Testis (tissue), 3 donors: Measurements from ENCODE around the gene TLR4. TPM values are rescaled to one million over a fixed set of nuclear protein-coding genes. Genes with fewer than 3 reads are reported as not detected.
A peak's percentile ranks its signal among the peaks of the same experiment; 100 is the strongest.

Source experiments
- DNase-seq: peaks from one replicate; pipeline ENCODE4 v3.0.0-alpha.2; 2019
- H3K27ac ChIP-seq, 2 donors: fragments of 200-600 bp; sonication (generic); one replicate each; pipeline ENCODE4 v1.5.1; 2019
- H3K27me3 ChIP-seq: fragments of 200-600 bp; sonication (generic); one replicate; pipeline ENCODE4 v1.5.1; 2019
- H3K36me3 ChIP-seq: fragments of 200-600 bp; sonication (generic); one replicate; pipeline ENCODE4 v1.5.1; 2017; ENCODE audit warnings: low read depth; ENCODE audit errors: missing control alignments
- H3K4me1 ChIP-seq: fragments of 200-600 bp; sonication (generic); one replicate; pipeline ENCODE4 v1.5.1; 2019
- H3K4me3 ChIP-seq, 2 donors: fragments of 200-600 bp; sonication (generic); one replicate each; pipeline ENCODE4 v1.5.1; 2017 to 2019
- H3K9me3 ChIP-seq: fragments of 200-600 bp; sonication (generic); one replicate; pipeline ENCODE4 v1.5.1; 2017
- POLR2A ChIP-seq: fragments of 450-650 bp; IDR thresholded peaks from one replicate; pipeline ENCODE4 v1.6.1; 2017; ENCODE audit warnings: antibody characterized with exemption, mild to moderate bottlenecking, moderate library complexity
- WGBS, 2 donors: methylation state at CpG; one replicate each; pipeline ENCODE4 v1.1.5; 2018; 5-methylcytosine and 5-hydroxymethylcytosine counted together
- intact Hi-C: fragments of 100-400 bp; cut with DNase I; formaldehyde crosslinking; loops from one replicate; pipeline ENCODE4 v1.15.1; 2023; ENCODE audit warnings: low total_unique reads
- polyA plus RNA-seq: library from polyadenylated mRNA; stranded (reverse); fragments of 350-450 nt; fragmentation: Illumina TruSeq; extraction: RNeasy Lipid Tissue Mini Kit (QIAGEN cat#74804); gene quantifications from one replicate; pipeline ENCODE4 v1.2.3, GENCODE V29; 2014; ENCODE audit warnings: low read depth, low replicate concordance; ENCODE audit not compliant: insufficient read depth
- total RNA-seq, 2 donors: library from RNA; depleted of rRNA; stranded (reverse); fragments of >200 nt; gene quantifications; one replicate each; pipeline ENCODE4 v1.2.3, GENCODE V29; 2016
- TF ChIP-seq, protein P1 (sequence below), 3 experiments: fragments of 450-650 bp in 2 of 3; fragments of 200-600 bp in 1 of 3; sonication (generic) in 1 of 3; IDR thresholded peaks; one replicate each; pipeline ENCODE4 v1.5.1; 2016 to 2019; ENCODE audit warnings: antibody characterized with exemption in 3 of 3, mild to moderate bottlenecking in 2 of 3, moderate library complexity in 1 of 3

The TLR4 gene
- total and polyA plus RNA-seq, 3 donors from 2014 or later: 3.7 to 5.0 (median 3.9) TPM

DNA sequence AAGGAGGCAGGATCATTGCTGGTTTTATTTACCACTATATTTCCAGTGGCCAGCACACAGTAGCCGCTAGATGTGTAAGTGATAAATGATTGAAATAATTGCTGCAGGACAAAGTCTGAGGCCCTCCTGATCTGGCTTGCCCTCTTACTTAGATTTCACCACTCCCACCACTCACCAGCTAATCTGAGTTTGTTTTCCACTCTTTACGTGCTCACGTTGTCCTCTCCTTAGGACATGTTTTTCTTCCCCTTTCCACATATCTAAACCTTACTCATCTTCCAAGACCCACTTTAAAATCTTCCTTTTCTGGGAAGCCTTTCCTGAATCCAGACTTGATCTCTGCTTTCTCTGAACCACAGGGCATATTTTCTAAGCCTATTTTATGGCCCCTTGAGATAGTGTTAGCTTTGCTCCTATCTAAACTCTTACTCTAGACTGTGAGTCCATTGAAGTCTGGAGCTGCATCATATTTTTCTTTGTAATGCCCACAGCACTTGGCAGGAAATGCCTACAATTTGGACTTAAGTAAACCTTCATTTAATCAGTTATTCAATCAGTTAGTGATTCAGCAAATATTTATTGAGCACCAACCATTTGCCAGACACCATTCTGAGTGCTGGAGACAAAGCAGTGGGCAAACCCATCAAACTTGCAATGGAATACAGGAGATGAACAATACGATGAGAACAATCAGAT, 2.4 kb downstream of the TLR4 start:
- no peaks in the 10 kb centered on the region for H3K27me3 ChIP-seq
- TF ChIP-seq, protein P1, sequence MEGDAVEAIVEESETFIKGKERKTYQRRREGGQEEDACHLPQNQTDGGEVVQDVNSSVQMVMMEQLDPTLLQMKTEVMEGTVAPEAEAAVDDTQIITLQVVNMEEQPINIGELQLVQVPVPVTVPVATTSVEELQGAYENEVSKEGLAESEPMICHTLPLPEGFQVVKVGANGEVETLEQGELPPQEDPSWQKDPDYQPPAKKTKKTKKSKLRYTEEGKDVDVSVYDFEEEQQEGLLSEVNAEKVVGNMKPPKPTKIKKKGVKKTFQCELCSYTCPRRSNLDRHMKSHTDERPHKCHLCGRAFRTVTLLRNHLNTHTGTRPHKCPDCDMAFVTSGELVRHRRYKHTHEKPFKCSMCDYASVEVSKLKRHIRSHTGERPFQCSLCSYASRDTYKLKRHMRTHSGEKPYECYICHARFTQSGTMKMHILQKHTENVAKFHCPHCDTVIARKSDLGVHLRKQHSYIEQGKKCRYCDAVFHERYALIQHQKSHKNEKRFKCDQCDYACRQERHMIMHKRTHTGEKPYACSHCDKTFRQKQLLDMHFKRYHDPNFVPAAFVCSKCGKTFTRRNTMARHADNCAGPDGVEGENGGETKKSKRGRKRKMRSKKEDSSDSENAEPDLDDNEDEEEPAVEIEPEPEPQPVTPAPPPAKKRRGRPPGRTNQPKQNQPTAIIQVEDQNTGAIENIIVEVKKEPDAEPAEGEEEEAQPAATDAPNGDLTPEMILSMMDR (IDR thresholded peaks at IDR 0.05): no peak
- no peak for TF ChIP-seq POLR2A
- H3K9me3 ChIP-seq: no peaks in the 10 kb centered on the region
- no peaks in the 10 kb centered on the region for H3K36me3 ChIP-seq
- H3K4me1 ChIP-seq: no peaks in the 10 kb centered on the region
- intact Hi-C loops: no loop called here
- 55 to 67% methylated on average over 4 of the region's 4 CpGs for WGBS, 2 donors
- H3K4me3 ChIP-seq: peak overlapping the region in 1 of 2 donors; percentile 8
- no peak overlapping the region for H3K27ac ChIP-seq
- DNase-seq: no peak

DNA sequence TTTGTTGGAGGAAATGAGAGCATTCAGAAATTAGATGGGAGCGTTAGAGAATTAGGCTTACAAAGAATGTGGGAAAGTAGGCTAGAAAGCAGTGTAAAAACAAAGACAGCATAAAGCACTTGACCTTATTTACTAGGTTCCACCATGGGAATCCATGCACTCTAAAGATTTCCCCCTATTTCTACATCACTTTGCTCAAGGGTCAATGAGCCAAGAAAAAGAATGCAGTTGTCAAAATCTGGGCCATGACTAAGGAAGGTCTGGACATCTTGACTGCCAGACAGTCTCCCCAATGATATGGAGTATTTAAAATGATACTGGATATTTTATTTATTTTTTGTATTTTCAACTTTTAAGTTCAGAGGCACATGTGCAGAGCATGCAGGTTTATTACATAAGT, 3.4 kb downstream of the TLR4 start:
- no peak for TF ChIP-seq POLR2A
- TF ChIP-seq, protein P1 (IDR thresholded peaks at IDR 0.05): no peak
- WGBS, 2 donors: 76 to 81% methylated on average over 1 of the region's 1 CpG
- no peaks in the 10 kb centered on the region for H3K9me3 ChIP-seq
- no peak for DNase-seq
- no peak overlapping the region for H3K27ac ChIP-seq
- no peaks in the 10 kb centered on the region for H3K27me3 ChIP-seq
- no peaks in the 10 kb centered on the region for H3K36me3 ChIP-seq
- intact Hi-C loops: no loop called here
- no peaks in the 10 kb centered on the region for H3K4me1 ChIP-seq
- no peak overlapping the region for H3K4me3 ChIP-seq

DNA sequence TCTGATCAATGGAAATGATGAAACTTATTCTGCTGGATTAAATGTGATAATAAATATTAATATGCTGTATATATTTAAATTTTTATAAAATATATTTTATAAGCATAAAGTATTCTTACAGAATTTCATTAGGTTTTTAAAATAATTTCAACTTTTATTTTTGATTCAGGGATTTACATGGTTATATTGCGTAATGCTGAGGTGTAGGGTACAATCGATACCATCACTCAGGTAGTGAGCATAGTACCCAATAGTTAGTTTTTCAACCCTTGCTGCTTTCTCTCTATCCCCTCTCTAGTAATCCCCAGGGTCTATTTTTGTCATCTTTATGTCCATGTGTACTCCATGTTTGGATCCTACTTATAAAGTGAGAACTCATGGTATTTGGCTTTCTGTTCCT, 5.7 kb downstream of the TLR4 start:
- H3K27me3 ChIP-seq: no peaks in the 10 kb centered on the region
- WGBS, 2 donors: 97 to 100% methylated on average over 2 of the region's 2 CpGs
- H3K27ac ChIP-seq: no peak overlapping the region
- no peaks in the 10 kb centered on the region for H3K36me3 ChIP-seq
- TF ChIP-seq, protein P1 (IDR thresholded peaks at IDR 0.05): no peak
- no peak for TF ChIP-seq POLR2A
- DNase-seq: no peak
- intact Hi-C loops: no loop called here
- no peaks in the 10 kb centered on the region for H3K4me1 ChIP-seq
- no peak overlapping the region for H3K4me3 ChIP-seq
- no peaks in the 10 kb centered on the region for H3K9me3 ChIP-seq

DNA sequence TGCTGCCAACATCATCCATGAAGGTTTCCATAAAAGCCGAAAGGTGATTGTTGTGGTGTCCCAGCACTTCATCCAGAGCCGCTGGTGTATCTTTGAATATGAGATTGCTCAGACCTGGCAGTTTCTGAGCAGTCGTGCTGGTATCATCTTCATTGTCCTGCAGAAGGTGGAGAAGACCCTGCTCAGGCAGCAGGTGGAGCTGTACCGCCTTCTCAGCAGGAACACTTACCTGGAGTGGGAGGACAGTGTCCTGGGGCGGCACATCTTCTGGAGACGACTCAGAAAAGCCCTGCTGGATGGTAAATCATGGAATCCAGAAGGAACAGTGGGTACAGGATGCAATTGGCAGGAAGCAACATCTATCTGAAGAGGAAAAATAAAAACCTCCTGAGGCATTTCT, 10.1 kb downstream of the TLR4 start:
- Histone ChIP-seq H3K4me1 (no peaks in the 10 kb centered on the region), H3K27me3 (no peaks in the 10 kb centered on the region), H3K27ac (no peak overlapping the region), H3K36me3 (no peaks in the 10 kb centered on the region), H3K4me3 (no peak overlapping the region), H3K9me3 (no peaks in the 10 kb centered on the region)
- intact Hi-C loops: no loop called here
- no peak for DNase-seq
- WGBS, 2 donors: 78 to 83% methylated on average over 6 of the region's 6 CpGs
- TF ChIP-seq POLR2A: no peak
- TF ChIP-seq, protein P1 (IDR thresholded peaks at IDR 0.05): no peak

DNA sequence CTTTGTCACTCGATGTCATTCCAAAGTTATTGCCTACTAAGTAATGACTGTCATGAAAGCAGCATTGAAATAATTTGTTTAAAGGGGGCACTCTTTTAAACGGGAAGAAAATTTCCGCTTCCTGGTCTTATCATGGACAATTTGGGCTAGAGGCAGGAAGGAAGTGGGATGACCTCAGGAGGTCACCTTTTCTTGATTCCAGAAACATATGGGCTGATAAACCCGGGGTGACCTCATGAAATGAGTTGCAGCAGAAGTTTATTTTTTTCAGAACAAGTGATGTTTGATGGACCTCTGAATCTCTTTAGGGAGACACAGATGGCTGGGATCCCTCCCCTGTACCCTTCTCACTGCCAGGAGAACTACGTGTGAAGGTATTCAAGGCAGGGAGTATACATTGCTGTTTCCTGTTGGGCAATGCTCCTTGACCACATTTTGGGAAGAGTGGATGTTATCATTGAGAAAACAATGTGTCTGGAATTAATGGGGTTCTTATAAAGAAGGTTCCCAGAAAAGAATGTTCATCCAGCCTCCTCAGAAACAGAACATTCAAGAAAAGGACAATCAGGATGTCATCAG, 11.3 kb downstream of the TLR4 start:
- Histone ChIP-seq H3K27ac (no peak overlapping the region), H3K27me3 (no peaks in the 10 kb centered on the region), H3K4me3 (no peak overlapping the region), H3K9me3 (no peaks in the 10 kb centered on the region), H3K36me3 (no peaks in the 10 kb centered on the region), H3K4me1 (no peaks in the 10 kb centered on the region)
- intact Hi-C loops: no loop called here
- DNase-seq: no peak
- TF ChIP-seq, protein P1 (IDR thresholded peaks at IDR 0.05): no peak
- no peak for TF ChIP-seq POLR2A
- 57 to 63% methylated on average over 5 of the region's 5 CpGs for WGBS, 2 donors
